ENCODE data around the gene ASAP2. TPM values are rescaled to one million over a fixed set of nuclear protein-coding genes. Genes with fewer than 3 reads are reported as not detected.

The ASAP2 gene
- total and polyA plus RNA-seq, 9 of the 15 experiments (the other 6 are each of a cell fraction or from before 2014, with no cell fraction given), result 0.06 to 4.3 (median 3.1) TPM

GRCh38 chr2:9239616-9240015 lies 33.0 kb downstream of the ASAP2 start (continued):
- TF ChIP-seq BRF2 (IDR thresholded peaks at IDR 0.05; ENCODE audit: borderline replicate concordance, insufficient read depth, insufficient read length) (no peak), ATF1 (CRISPR knock-in tag; IDR thresholded peaks at IDR 0.05) (no peak), ATF1 (tag; IDR thresholded peaks at IDR 0.05) (no peak), ZBTB11 (CRISPR knock-in tag; IDR thresholded peaks at IDR 0.05) (no peak), ZNF740 (CRISPR knock-in tag; IDR thresholded peaks at IDR 0.05) (no peak), ZNF740 (tag; IDR thresholded peaks at IDR 0.05) (no peak)
